Glutamatergic neuron (in vitro differentiated cells): Measurements from ENCODE around the gene TTPAL. TPM values are rescaled to one million over a fixed set of nuclear protein-coding genes. Genes with fewer than 3 reads are reported as not detected.
A peak's percentile ranks its signal among the peaks of the same experiment; 100 is the strongest.

ENCODE experiments used
- DNase-seq: peaks from one replicate; pipeline ENCODE4 v3.0.0; 2022
- H3K27ac Mint-ChIP-seq: one replicate; pipeline ENCODE4 v1.8.0; 2020; ENCODE audit warnings: mild to moderate bottlenecking, mixed read lengths, inconsistent platforms; ENCODE audit not compliant: unreplicated experiment
- H3K27me3 Mint-ChIP-seq: one replicate; pipeline ENCODE4 v1.8.0; 2020; ENCODE audit warnings: mild to moderate bottlenecking, moderate library complexity, mixed read lengths, inconsistent platforms; ENCODE audit not compliant: unreplicated experiment
- H3K36me3 Mint-ChIP-seq: one replicate; pipeline ENCODE4 v1.8.0; 2020; ENCODE audit warnings: mild to moderate bottlenecking, mixed read lengths, inconsistent platforms; ENCODE audit not compliant: unreplicated experiment
- H3K4me1 Mint-ChIP-seq: one replicate; pipeline ENCODE4 v1.8.0; 2020; ENCODE audit warnings: mild to moderate bottlenecking, low read depth, mixed read lengths, inconsistent platforms; ENCODE audit not compliant: unreplicated experiment
- H3K4me3 Mint-ChIP-seq: one replicate; pipeline ENCODE4 v1.8.0; 2020; ENCODE audit warnings: mild to moderate bottlenecking, mixed read lengths, inconsistent platforms; ENCODE audit not compliant: unreplicated experiment
- H3K9me3 Mint-ChIP-seq: one replicate; pipeline ENCODE4 v1.8.0; 2020; ENCODE audit warnings: mild to moderate bottlenecking, moderate library complexity, mixed read lengths, inconsistent platforms; ENCODE audit not compliant: unreplicated experiment
- CTCF ChIP-seq: fragments of 200-600 bp; sonication (generic); IDR thresholded peaks from one replicate; pipeline ENCODE4 v1.5.0; 2021; ENCODE audit not compliant: partially characterized antibody, unreplicated experiment
- long read RNA-seq: library from polyadenylated mRNA; unstranded; transcript quantifications from one replicate; pipeline ENCODE4 v2.0.0, GENCODE V29; 2020; ENCODE audit not compliant: unreplicated experiment
- total RNA-seq: library from RNA; stranded (reverse); fragmentation: NEBNext Ultra II Directional; extraction: Animal tissue kit (Norgen Biotek cat#: 25700); gene quantifications from one replicate; pipeline ENCODE4 v1.2.1, GENCODE V29; 2021; ENCODE audit not compliant: unreplicated experiment

TTPAL gene
- 18.9 TPM for total RNA-seq
- long read RNA-seq, full-length matches to known transcripts: 1 of 1 reads
- long read RNA-seq, partial matches to known transcripts: 0 of 1 reads
- long read RNA-seq, other reads (novel, unspliced or antisense): 0 of 1 reads

GRCh38 chr20:44475694-44476560 lies at the start of gene TTPAL:
TSS of gene TTPAL (plus strand) at chr20:44475874. CDS start at chr20:44480000, 4,126 bp downstream.
- H3K4me1 Mint-ChIP-seq: peaks cover 3% of the 10 kb centered on the region
- peak within 1 kb of the TSS; percentile 93 for H3K4me3 Mint-ChIP-seq
- peaks cover 4% of the 10 kb centered on the region for H3K27me3 Mint-ChIP-seq
- peak; percentile 90 for DNase-seq
- TF ChIP-seq CTCF: no peak
- peak within 1 kb of the TSS; percentile 92 for H3K27ac Mint-ChIP-seq
- H3K9me3 Mint-ChIP-seq: peaks cover under 1% of the 10 kb centered on the region
- H3K36me3 Mint-ChIP-seq: peaks cover 8% of the 10 kb centered on the region

GRCh38 chr20:44425923-44426322 lies 49.8 kb upstream of the TTPAL start:
- no peaks in the 10 kb centered on the region for H3K4me1 Mint-ChIP-seq
- H3K27me3 Mint-ChIP-seq: peaks cover 6% of the 10 kb centered on the region
- no peak overlapping the region for H3K27ac Mint-ChIP-seq
- H3K36me3 Mint-ChIP-seq: no peaks in the 10 kb centered on the region
- H3K9me3 Mint-ChIP-seq: no peaks in the 10 kb centered on the region
- H3K4me3 Mint-ChIP-seq: no peak overlapping the region
- no peak for DNase-seq
- TF ChIP-seq CTCF: no peak

GRCh38 chr20:44426879-44427790 lies 48.5 kb upstream of the TTPAL start:
- no peaks in the 10 kb centered on the region for H3K4me1 Mint-ChIP-seq

GRCh38 chr20:44427804-44428173 lies 47.9 kb upstream of the TTPAL start:
- Mint-ChIP-seq H3K9me3 (no peaks in the 10 kb centered on the region), H3K36me3 (no peaks in the 10 kb centered on the region), H3K27ac (no peak overlapping the region), H3K4me1 (no peaks in the 10 kb centered on the region), H3K4me3 (no peak overlapping the region), H3K27me3 (peaks cover 6% of the 10 kb centered on the region)
- DNase-seq: no peak
- no peak for TF ChIP-seq CTCF

More at GRCh38 chr20:44426879-44427790, 48.5 kb upstream of the TTPAL start:
- Mint-ChIP-seq H3K27ac (no peak overlapping the region), H3K36me3 (no peaks in the 10 kb centered on the region), H3K27me3 (peaks cover 6% of the 10 kb centered on the region), H3K4me3 (no peak overlapping the region), H3K9me3 (no peaks in the 10 kb centered on the region)
- DNase-seq: no peak
- no peak for TF ChIP-seq CTCF
